ENCODE results near the gene MN1. TPM values are rescaled to one million over a fixed set of nuclear protein-coding genes. Genes with fewer than 3 reads are reported as not detected.

Gene MN1
- total and polyA plus RNA-seq, 2 of the 8 experiments (the other 6 are each of a cell fraction or from before 2014, with no cell fraction given) = 3.1 to 4.9 TPM

DNA sequence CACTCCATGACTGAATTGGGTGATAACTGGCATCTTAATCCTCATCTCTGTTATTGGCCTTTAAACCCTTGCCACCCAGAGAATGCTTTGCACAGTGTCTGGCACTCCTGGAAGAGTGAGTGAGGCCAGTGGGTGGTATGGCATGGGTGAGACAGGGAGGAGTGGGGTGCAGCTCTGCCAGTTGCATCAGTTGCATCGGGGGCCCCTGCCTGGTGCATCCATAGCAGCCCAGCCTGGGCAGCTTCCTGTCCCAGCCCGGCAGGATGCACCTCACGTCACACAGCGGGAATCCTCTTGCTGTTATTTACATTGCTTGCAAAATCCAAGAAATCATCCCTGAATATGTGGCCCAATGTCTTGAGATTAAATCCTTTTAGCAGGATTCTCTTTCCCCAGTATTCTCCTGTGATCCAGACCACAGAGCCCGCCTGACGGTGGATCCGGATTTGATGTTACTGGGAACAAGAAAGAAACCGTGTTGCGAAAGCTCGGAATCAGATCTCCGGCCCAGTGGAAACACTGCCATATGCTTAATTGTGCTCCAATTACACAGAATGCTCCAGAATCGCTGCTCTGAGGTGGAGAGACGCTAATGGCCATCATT is 37.6 kb upstream of the MN1 start (continued):
- TF ChIP-seq CHD7 (IDR thresholded peaks at IDR 0.05; ENCODE audit: insufficient replicate concordance, low read length) = no peak
- no peak for TF ChIP-seq RFX5 (IDR thresholded peaks at IDR 0.05; ENCODE audit: borderline replicate concordance, low read depth, low read length)
